ENCODE data around the gene FNDC10. TPM values are rescaled to one million over a fixed set of nuclear protein-coding genes. Genes with fewer than 3 reads are reported as not detected.
"Not testable (repeated sequence)": the region's sequence is repeated elsewhere in the genome, so short reads cannot be mapped to it uniquely, and the experiment has no call there.

Gene FNDC10
- total RNA-seq, 1 experiment from 2014 or later, result not detected

GRCh38 chr1:1561801-1562470 lies 38.0 kb downstream of the FNDC10 start:
- Histone ChIP-seq H3K27me3 (ENCODE audit: low read length) (no peaks in the 10 kb centered on the region), H3K4me1 (ENCODE audit: low read length) (no peaks in the 10 kb centered on the region; the same call in 1 of the 2 replicates), H3K36me3 (ENCODE audit: insufficient read depth, low read length) (peaks cover 21% of the 10 kb centered on the region; the same call in 1 of the 2 replicates), H3K9ac (ENCODE audit: low read length) (no peak overlapping the region), H3K9me2 (replicated peaks; ENCODE audit: insufficient read depth, low read length) (no peaks in the 10 kb centered on the region), H3K79me2 (ENCODE audit: low read length) (peaks cover 42% of the 10 kb centered on the region), H3K27ac (ENCODE audit: low read length) (no peak overlapping the region), H3K4me3 (ENCODE audit: low read length) (no peak overlapping the region), H3K9me3 (ENCODE audit: low read length) (no peaks in the 10 kb centered on the region), H4K20me1 (ENCODE audit: insufficient read depth, low read depth, low read length) (peaks cover 28% of the 10 kb centered on the region), H3K4me2 (ENCODE audit: low read depth, low read length, poor library complexity, severe bottlenecking) (no peak overlapping the region), H2AFZ (ENCODE audit: low read length) (no peak overlapping the region)
- no peak for DNase-seq

DNA sequence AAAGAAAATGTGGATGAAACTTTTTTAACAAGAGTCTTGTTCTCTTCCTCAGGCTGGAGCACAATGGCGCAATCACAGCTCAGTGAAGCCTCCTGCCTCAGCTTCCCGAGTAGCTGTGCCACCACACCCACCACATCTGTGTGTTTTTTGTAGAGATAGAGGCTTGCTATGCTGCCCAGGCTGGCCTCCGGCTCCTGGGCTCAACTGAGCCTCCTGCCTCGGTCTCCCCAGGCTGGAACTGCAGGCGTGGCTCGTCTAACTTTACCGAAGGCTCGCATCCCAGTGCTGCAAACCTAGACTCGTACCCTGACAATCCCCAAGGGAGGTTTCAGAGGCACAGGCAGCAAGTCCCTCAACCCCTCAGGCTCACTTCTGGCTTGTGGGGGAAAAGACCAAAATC lies 39.8 kb downstream of the FNDC10 start:
- Histone ChIP-seq H3K4me3 (ENCODE audit: low read length) (no peak overlapping the region), H2AFZ (ENCODE audit: low read length) (no peak overlapping the region), H3K27ac (ENCODE audit: low read length) (no peak overlapping the region), H3K4me1 (ENCODE audit: low read length) (no peaks in the 10 kb centered on the region; the same call in 1 of the 2 replicates), H4K20me1 (ENCODE audit: insufficient read depth, low read depth, low read length) (peaks cover 14% of the 10 kb centered on the region; the same call in 1 of the 2 replicates), H3K9ac (ENCODE audit: low read length) (no peak overlapping the region), H3K9me3 (ENCODE audit: low read length) (no peaks in the 10 kb centered on the region), H3K9me2 (replicated peaks; ENCODE audit: insufficient read depth, low read length) (no peaks in the 10 kb centered on the region), H3K4me2 (ENCODE audit: low read depth, low read length, poor library complexity, severe bottlenecking) (no peak overlapping the region), H3K36me3 (ENCODE audit: insufficient read depth, low read length) (peaks cover 14% of the 10 kb centered on the region; the same call in 1 of the 2 replicates), H3K27me3 (ENCODE audit: low read length) (no peaks in the 10 kb centered on the region), H3K79me2 (ENCODE audit: low read length) (peaks cover 25% of the 10 kb centered on the region)
- DNase-seq, result no peak

DNA sequence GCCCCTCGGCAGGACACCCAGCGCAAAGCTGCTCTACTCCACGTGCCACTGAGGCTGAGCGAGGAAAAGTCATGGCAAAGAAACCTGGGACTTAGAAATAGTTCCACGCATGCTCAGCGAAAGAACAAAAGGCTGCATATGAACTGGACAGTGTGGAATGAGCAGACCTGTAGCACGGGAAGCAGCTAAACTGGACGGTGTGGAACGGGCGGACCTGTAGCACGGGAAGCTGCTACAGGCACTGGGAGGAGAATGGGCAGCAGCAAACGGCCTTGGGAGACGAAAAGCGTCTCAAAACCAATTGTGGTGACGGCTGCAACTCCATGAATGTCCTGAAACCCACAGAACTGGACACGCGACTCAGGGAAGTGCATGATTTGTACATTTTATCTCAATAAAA lies 40.9 kb downstream of the FNDC10 start:
- Histone ChIP-seq H2AFZ (ENCODE audit: low read length) (no peak overlapping the region), H3K79me2 (ENCODE audit: low read length) (peaks cover 16% of the 10 kb centered on the region), H3K9ac (ENCODE audit: low read length) (no peak overlapping the region), H3K9me3 (ENCODE audit: low read length) (no peaks in the 10 kb centered on the region), H3K27me3 (ENCODE audit: low read length) (no peaks in the 10 kb centered on the region), H3K4me2 (ENCODE audit: low read depth, low read length, poor library complexity, severe bottlenecking) (no peak overlapping the region), H3K9me2 (replicated peaks; ENCODE audit: insufficient read depth, low read length) (no peaks in the 10 kb centered on the region), H4K20me1 (ENCODE audit: insufficient read depth, low read depth, low read length) (0 out of 2 replicates have a peak, but pooled peaks cover 6% of the 10 kb centered on the region), H3K4me3 (ENCODE audit: low read length) (no peak overlapping the region), H3K36me3 (ENCODE audit: insufficient read depth, low read length) (peaks cover 7% of the 10 kb centered on the region; the same call in 1 of the 2 replicates), H3K4me1 (ENCODE audit: low read length) (no peaks in the 10 kb centered on the region; the same call in 1 of the 2 replicates), H3K27ac (ENCODE audit: low read length) (no peak overlapping the region)
- no peak for DNase-seq

DNA sequence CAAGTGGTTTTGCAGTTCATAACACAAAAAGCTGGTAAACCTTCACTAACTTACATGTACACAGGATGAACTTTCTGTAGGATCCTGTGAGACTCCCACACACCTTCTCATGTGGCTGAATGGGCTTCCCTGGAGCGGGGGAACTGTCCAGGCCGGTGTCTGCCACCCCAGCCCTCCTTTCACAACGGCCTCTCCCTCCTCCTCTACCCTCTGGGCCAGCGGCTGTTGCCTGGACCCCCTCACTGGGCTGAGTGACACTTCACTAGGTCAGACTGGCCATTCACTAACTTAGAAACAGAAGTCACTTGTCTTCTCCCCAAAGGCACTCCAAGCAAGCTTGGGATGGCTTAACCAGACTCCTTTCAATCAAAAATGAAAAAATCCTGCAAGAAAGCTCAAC lies 41.3 kb downstream of the FNDC10 start:
- Histone ChIP-seq H3K27me3 (ENCODE audit: low read length) (no peaks in the 10 kb centered on the region), H2AFZ (ENCODE audit: low read length) (no peak overlapping the region), H3K9me3 (ENCODE audit: low read length) (no peaks in the 10 kb centered on the region), H3K9me2 (replicated peaks; ENCODE audit: insufficient read depth, low read length) (no peaks in the 10 kb centered on the region), H4K20me1 (ENCODE audit: insufficient read depth, low read depth, low read length) (0 out of 2 replicates have a peak, but pooled peaks cover 6% of the 10 kb centered on the region), H3K4me3 (ENCODE audit: low read length) (no peak overlapping the region), H3K4me1 (ENCODE audit: low read length) (no peaks in the 10 kb centered on the region; the same call in 1 of the 2 replicates), H3K36me3 (ENCODE audit: insufficient read depth, low read length) (peaks cover 4% of the 10 kb centered on the region; the same call in 1 of the 2 replicates), H3K27ac (ENCODE audit: low read length) (no peak overlapping the region), H3K4me2 (ENCODE audit: low read depth, low read length, poor library complexity, severe bottlenecking) (no peak overlapping the region), H3K9ac (ENCODE audit: low read length) (no peak overlapping the region), H3K79me2 (ENCODE audit: low read length) (peaks cover 15% of the 10 kb centered on the region; the same call in 1 of the 2 replicates)
- no peak for DNase-seq

- not testable (repeated sequence) for H3K9me3 ChIP-seq (ENCODE audit: low read length); H3K4me1 ChIP-seq (ENCODE audit: low read length); DNase-seq; H3K4me3 ChIP-seq (ENCODE audit: low read length); H3K27me3 ChIP-seq (ENCODE audit: low read length); H3K27ac ChIP-seq (ENCODE audit: low read length); H4K20me1 ChIP-seq (ENCODE audit: insufficient read depth, low read depth, low read length); H3K36me3 ChIP-seq (ENCODE audit: insufficient read depth, low read length); H2AFZ ChIP-seq (ENCODE audit: low read length); H3K9me2 ChIP-seq (replicated peaks; ENCODE audit: insufficient read depth, low read length); H3K4me2 ChIP-seq (ENCODE audit: low read depth, low read length, poor library complexity, severe bottlenecking); H3K9ac ChIP-seq (ENCODE audit: low read length)
- peaks cover 15% of the 10 kb centered on the region; the same call in 1 of the 2 replicates for H3K79me2 ChIP-seq (ENCODE audit: low read length)
These were observed 42.2 kb downstream of the FNDC10 start for GRCh38 chr1:1557688-1558087.

- H3K4me1 ChIP-seq (ENCODE audit: low read length); H4K20me1 ChIP-seq (ENCODE audit: insufficient read depth, low read depth, low read length); H3K27ac ChIP-seq (ENCODE audit: low read length); H3K9ac ChIP-seq (ENCODE audit: low read length); H3K9me3 ChIP-seq (ENCODE audit: low read length); H2AFZ ChIP-seq (ENCODE audit: low read length); H3K4me2 ChIP-seq (ENCODE audit: low read depth, low read length, poor library complexity, severe bottlenecking); H3K27me3 ChIP-seq (ENCODE audit: low read length); H3K9me2 ChIP-seq (replicated peaks; ENCODE audit: insufficient read depth, low read length); H3K36me3 ChIP-seq (ENCODE audit: insufficient read depth, low read length); H3K4me3 ChIP-seq (ENCODE audit: low read length); DNase-seq: not testable (repeated sequence)
- peaks cover 13% of the 10 kb centered on the region; the same call in 1 of the 2 replicates for H3K79me2 ChIP-seq (ENCODE audit: low read length)
These were observed 43.0 kb downstream of the FNDC10 start for GRCh38 chr1:1556961-1557360.

- Histone ChIP-seq H3K9me3 (ENCODE audit: low read length) (no peaks in the 10 kb centered on the region), H3K4me3 (ENCODE audit: low read length) (no peak overlapping the region), H3K9ac (ENCODE audit: low read length) (no peak overlapping the region), H3K27me3 (ENCODE audit: low read length) (no peaks in the 10 kb centered on the region), H3K4me2 (ENCODE audit: low read depth, low read length, poor library complexity, severe bottlenecking) (no peak overlapping the region), H3K27ac (ENCODE audit: low read length) (no peak overlapping the region), H4K20me1 (ENCODE audit: insufficient read depth, low read depth, low read length) (peaks cover 9% of the 10 kb centered on the region; the same call in 1 of the 2 replicates), H3K9me2 (replicated peaks; ENCODE audit: insufficient read depth, low read length) (no peaks in the 10 kb centered on the region), H2AFZ (ENCODE audit: low read length) (no peak overlapping the region), H3K4me1 (ENCODE audit: low read length) (no peaks in the 10 kb centered on the region; the same call in 1 of the 2 replicates), H3K79me2 (ENCODE audit: low read length) (0 out of 2 replicates have a peak, but pooled peaks cover 11% of the 10 kb centered on the region), H3K36me3 (ENCODE audit: insufficient read depth, low read length) (no peaks in the 10 kb centered on the region)
- no peak for DNase-seq
These were observed 43.4 kb downstream of the FNDC10 start for GRCh38 chr1:1556505-1556904.

GRCh38 chr1:1554926-1555915 lies 44.7 kb downstream of the FNDC10 start:
- peaks cover 14% of the 10 kb centered on the region; the same call in 1 of the 2 replicates for H3K79me2 ChIP-seq (ENCODE audit: low read length)
- H3K9me2 ChIP-seq (replicated peaks; ENCODE audit: insufficient read depth, low read length), result no peaks in the 10 kb centered on the region
- peaks cover 7% of the 10 kb centered on the region; the same call in 1 of the 2 replicates for H4K20me1 ChIP-seq (ENCODE audit: insufficient read depth, low read depth, low read length)
- no peaks in the 10 kb centered on the region for H3K9me3 ChIP-seq (ENCODE audit: low read length)
- H3K27me3 ChIP-seq (ENCODE audit: low read length), result no peaks in the 10 kb centered on the region
- no peak overlapping the region for H3K9ac ChIP-seq (ENCODE audit: low read length)
- no peaks in the 10 kb centered on the region; the same call in 1 of the 2 replicates for H3K4me1 ChIP-seq (ENCODE audit: low read length)
- no peaks in the 10 kb centered on the region for H3K36me3 ChIP-seq (ENCODE audit: insufficient read depth, low read length)
- H3K27ac ChIP-seq (ENCODE audit: low read length), result no peak overlapping the region
- H3K4me2 ChIP-seq (ENCODE audit: low read depth, low read length, poor library complexity, severe bottlenecking), result no peak overlapping the region
- no peak overlapping the region for H2AFZ ChIP-seq (ENCODE audit: low read length)
- no peak overlapping the region for H3K4me3 ChIP-seq (ENCODE audit: low read length)
- no peak for DNase-seq
